Right kidney (tissue), 1 donor: ENCODE data around the gene FHIT.

Experiments
- DNase-seq: peaks from one replicate; pipeline ENCODE4 v3.0.0-alpha.2; 2016

Gene FHIT

DNA sequence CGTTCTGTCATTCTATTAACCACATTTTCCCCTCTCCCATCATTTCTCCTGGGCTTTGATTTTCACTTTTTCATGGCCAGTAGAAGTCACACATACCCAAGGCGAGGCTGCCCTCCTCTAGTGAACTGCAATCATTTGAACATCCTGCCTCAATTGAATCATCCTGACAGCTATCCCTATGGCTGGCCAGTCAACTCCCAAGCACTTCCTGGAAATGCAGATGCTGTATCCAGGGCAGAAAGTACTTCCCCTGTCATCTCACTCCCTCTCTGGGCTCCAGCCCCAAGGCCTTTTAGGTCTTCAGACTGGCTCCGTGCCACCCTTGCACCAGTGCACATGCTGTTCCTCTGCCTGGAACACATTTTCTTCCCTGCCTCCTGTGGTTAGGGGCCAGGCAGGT lies 1463.1 kb downstream of the FHIT start:
- DNase-seq = no peak

GRCh38 chr3:59786374-59786773 lies 1464.9 kb downstream of the FHIT start:
- DNase-seq = no peak

DNA sequence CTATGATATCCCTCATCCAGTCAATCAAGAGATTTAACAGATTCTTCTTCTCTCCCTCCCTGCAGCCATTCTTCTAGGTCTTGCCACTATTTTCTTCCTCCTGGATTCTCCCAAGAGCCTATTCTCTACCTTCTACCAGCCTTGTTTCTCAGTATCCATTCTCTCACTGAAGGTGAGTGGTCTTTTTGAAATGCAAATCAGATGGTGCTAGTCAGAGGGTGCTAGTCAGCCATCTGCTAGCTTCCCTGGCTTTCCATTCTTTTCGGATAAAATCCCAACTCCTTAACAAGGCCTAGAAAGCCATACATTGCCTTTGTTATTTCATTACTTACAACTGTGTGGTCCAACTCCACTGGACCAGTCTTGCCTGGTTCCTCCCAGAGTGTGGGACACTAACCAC lies 1467.1 kb downstream of the FHIT start:
- DNase-seq = no peak

DNA sequence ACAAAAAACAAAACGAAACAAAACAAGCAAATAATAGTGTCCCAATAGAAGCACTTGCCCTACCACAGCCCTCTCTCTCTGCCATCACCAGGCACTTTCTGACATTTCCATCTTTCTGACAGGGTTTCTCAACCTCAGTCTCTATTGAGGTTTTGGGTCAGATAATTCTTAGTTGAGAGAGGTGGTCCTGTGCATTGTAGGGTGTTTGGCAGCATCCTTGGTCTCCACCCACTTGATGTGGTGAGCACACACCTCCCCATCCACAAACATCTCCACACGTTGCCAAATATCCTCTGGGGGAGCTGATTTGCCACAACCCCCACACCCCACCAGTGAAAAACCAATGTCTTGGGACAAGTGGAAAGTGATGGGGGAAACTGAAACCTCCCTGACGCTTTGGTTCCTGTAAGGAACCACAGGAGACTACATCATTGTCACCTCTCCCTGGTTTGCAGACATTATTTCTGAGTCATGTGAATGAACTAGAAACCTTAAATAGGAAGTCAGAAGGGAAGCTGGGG lies 1467.7 kb downstream of the FHIT start:
- DNase-seq = no peak

GRCh38 chr3:59782664-59783063 lies 1468.6 kb downstream of the FHIT start:
- DNase-seq = no peak

DNA sequence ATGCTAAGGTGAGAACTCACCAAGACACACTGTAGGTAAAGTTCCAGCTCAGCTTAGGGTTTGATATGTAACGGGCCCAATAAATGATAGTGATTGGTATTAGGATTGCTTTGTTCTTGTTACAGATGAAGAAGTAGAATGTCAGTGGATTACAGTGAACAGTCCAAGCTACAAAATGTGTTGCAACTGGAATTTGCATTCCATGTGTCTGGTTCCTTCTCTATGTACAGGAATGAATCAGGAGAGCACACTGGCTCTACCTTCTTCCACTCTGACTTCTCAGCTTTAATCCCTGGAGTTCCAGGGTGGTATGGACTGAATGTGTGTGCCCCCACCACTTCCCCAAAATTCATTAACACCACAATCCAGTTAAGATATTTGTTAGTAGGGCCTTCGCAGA lies 1471.0 kb downstream of the FHIT start:
- no peak for DNase-seq

DNA sequence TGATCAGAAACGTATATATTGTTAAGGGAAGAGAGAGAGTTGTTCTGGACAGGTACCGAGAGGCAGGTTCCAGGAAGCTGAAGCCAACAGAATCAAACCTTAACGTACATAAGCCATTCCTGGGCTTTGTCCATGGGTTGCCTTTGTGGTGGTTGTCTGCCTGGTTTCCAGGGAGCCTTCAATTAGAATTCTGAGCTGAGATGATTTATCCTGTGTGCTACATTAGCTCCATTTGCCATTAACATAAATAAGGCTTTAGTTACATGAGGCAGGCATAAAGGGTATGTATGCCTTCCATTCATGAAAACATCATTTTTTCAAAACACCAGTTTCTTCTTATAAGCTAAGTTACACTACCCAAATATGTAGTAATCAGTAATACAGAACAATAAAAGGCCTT lies 1472.0 kb downstream of the FHIT start:
- no peak for DNase-seq

DNA sequence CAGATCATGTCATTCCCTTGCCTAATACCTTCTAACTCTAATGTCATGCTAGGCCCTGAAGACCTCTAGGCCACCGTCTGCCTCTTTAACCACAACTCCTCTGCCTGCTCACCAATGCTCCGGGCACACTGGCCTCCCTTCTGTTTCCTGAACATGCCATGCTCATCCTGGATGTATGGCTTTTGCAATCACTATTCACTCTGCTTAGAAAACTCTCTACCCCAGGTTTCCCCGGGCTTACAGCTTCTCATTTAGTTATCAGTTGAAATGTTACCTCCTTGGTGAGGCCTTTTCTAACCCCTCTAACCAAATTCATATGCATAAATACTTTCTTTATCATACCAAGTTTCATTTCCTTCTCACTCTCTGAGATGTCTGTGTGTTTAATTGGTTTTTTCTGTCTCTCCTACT lies 1473.6 kb downstream of the FHIT start:
- no peak for DNase-seq

DNA sequence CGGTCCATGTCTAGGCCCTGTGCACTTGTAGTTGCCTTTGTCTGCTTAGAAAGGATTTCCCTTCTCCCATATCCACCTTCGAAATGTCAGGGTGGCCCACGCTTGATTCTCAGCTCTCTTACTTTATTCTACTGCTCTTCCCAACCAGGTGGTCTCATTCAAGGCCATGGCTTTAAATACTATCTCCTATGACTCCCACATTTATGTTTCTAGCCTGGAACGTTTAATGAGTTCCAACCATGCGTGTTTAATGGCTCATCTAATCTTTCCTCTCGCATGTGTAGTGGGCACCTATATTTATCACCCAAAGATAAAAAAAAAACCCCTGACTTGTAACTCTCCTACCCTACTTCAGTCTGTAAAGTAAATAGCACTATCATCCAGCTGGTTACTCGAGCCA lies 1474.2 kb downstream of the FHIT start:
- DNase-seq = no peak

DNA sequence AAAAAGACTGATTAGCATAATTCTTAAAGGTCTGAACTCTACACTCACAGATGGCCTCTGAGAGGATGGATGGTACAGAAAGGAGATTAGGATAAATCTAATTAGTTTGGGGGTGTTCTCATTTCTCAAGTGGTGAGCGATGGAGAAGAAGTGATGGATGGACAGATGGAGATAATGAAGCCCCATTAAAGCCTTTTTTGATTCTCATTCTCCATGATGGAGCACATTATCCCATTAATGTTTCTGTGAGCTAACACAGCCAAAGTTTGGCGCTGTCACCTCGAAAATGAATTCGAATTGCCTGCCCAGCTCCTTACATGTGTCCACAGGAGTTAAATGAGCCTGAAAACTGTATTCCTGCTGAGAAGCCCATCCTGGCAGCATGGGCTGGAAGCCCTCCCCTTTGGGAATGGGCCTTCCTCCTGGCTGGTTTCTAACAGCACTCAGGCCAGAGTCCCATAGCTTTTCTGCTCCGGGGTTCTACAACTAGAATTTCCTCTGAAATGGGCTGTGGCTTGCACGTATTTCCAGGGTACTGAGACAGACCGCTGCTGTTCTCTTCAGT lies 1475.4 kb downstream of the FHIT start:
- no peak for DNase-seq

GRCh38 chr3:59775106-59775505 lies 1476.1 kb downstream of the FHIT start:
- DNase-seq = no peak

DNA sequence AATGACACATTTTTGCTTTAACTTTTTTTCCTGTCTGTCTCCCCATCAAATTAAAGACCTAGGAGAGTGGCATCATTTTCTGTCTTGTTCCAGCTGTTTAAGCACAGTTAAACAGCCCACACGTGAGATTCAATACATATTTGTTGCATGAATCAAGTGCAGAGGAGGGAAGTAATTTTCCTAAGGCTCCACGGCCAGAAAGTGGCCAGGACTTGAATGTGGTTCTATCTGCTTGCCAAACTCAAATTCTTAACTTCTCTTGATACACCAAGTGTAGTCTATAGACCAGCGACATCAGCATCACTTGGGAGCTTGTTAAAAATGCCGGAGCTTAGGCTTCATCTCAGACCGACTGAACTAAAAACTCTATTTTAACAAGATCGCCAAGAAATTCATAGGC lies 1476.6 kb downstream of the FHIT start:
- no peak for DNase-seq

DNA sequence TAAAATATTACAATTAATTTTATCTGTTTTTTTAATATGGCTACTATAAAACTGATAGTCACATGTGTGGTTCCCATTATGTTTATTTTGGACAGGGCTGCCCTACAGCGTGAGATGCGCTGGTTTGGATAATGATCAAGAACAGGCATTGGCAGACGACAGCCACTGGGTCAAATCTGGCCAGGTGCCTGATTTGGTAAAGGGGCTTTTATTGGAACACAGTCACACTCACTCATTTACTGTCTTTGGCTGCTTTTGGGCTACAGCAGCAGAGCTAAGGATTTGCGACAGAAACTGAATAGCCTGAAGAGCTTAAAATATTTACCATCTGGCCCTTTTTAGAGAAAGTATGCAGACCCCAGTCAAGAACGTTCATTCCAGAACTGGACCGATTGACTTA lies 1477.3 kb downstream of the FHIT start:
- no peak for DNase-seq

GRCh38 chr3:59772416-59773408 lies 1478.5 kb downstream of the FHIT start:
- no peak for DNase-seq

DNA sequence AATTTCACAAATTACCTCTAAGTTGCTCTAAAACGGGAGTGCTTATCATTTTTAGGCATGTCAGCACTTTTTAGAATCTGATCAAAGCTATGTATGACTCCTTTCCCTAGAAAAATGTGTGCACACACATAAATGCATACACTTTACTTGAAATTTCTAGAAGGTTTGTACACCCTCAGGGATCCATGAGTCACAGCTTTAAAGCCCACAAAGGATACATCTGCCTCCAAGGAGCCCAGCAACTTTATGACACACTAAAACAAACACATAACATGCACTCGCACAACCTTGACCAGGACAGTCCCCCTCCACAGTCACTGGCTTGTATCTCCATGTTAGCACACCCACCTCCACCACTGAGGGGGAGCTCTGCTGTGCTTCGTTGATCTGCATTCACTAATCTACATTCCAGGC lies 1479.5 kb downstream of the FHIT start:
- no peak for DNase-seq

- DNase-seq = no peak
These were observed 1482.0 kb downstream of the FHIT start for GRCh38 chr3:59769127-59769750.

GRCh38 chr3:59766200-59766872 lies 1484.9 kb downstream of the FHIT start:
- no peak for DNase-seq

- no peak for DNase-seq
These were observed 1487.1 kb downstream of the FHIT start for GRCh38 chr3:59764171-59764570.

DNA sequence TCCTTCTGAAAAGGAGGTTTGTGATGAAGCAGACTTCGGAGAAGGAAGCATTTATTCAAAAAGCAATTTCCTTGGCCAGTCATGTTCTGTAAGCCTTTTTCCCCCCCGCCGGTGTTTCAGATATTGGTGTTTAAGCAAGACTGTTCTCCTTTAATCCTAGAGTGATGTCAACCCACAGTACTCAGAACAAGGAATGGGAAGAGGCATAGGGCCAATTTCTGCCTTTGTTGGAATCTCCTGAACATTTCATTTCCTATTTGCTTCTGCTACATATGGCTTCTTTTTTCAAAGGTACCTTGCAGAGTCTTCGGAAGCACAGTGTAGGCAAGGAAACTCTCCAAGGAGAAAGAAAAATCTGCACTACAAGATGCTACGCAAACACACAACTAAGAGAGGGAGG lies 1488.3 kb downstream of the FHIT start:
- DNase-seq = no peak

GRCh38 chr3:59759298-59760031 lies 1491.8 kb downstream of the FHIT start:
- DNase-seq = no peak

- DNase-seq = no peak
These were observed 1492.6 kb downstream of the FHIT start for GRCh38 chr3:59758672-59759071.

GRCh38 chr3:59756934-59757333 lies 1494.3 kb downstream of the FHIT start:
- DNase-seq = no peak
